Femur (tissue), 1 donor: ENCODE results near the gene TRMO.

Source experiments
- DNase-seq: peaks from one replicate; pipeline ENCODE4 v3.0.0-alpha.2; 2017

Gene TRMO

DNA sequence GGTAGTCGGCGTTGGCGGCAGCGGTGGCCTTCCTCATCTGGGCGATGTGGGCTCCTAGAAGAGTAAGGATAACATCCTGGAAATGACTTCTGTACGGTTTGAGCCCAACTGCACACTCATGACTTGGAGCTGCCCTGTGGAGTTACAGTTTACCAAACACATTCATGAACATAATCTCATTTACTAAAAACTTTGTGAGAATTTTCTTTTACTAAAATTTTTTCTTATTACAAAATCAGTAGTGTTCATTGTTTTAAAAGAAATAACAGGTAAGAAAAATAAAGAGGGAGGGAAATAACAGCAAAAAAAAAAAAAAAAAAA is 63.9 kb downstream of the TRMO start:
- no peak for DNase-seq

DNA sequence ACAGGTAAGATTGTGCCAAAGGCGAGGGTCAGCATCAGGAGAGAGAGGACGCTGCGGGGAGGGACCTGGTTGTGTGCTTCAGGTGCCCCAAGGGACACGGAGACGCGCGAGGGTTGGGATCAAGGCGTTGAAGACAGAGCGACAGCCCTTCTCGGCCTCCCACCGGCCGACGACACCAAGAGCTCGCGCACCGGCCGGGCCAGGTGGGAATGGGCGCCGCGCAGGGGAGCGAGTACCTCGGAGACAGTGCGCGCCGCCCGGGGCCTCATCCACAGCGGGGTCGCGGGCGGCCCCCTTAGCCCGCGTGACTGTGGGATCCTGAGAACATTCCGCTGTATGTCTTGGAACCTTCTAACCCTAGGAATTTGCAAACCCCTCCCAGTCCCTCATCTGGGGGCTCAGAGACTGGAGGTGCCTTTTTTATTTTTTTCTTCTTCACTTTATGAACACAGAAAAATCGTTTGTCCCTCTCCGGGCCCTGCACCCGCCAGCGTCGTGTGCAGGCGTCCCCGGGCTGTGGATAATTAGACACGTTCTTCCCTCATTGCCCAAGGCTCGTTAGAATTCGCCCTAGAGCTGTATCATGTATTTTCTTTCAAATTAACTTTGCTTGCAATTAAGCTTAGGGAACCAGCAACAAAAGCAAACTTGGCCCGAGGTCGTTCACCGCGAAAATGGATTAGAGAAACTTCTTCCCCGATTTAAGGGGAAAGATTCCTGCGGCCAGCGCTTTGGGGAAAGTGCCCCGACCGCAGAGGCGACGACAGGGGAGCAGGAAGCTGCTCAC is 64.5 kb downstream of the TRMO start:
- no peak for DNase-seq

GRCh38 chr9:97856857-97857605 is 65.3 kb downstream of the TRMO start:
- no peak for DNase-seq

- no peak for DNase-seq
Observed at GRCh38 chr9:97855899-97856298, 66.4 kb downstream of the TRMO start.

DNA sequence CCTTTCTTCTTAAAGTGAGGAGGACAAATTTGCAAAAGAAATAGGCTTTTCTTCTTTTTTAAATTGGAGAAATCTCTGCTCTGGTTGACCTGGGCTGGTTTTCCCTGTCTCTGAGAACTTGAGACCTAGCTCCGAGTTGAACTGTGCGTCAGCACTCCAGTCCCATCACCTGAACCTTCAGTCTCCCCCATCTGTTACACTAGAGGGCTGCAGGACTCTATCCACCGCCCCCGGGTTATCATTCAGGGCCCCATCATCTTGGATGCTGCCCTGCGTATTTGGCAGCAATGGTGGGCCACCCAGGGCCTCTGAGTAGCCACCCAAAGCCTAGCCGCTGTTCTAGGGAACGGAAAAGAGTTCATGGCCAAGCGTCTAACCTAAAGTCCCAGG is 66.8 kb downstream of the TRMO start:
- DNase-seq = no peak

DNA sequence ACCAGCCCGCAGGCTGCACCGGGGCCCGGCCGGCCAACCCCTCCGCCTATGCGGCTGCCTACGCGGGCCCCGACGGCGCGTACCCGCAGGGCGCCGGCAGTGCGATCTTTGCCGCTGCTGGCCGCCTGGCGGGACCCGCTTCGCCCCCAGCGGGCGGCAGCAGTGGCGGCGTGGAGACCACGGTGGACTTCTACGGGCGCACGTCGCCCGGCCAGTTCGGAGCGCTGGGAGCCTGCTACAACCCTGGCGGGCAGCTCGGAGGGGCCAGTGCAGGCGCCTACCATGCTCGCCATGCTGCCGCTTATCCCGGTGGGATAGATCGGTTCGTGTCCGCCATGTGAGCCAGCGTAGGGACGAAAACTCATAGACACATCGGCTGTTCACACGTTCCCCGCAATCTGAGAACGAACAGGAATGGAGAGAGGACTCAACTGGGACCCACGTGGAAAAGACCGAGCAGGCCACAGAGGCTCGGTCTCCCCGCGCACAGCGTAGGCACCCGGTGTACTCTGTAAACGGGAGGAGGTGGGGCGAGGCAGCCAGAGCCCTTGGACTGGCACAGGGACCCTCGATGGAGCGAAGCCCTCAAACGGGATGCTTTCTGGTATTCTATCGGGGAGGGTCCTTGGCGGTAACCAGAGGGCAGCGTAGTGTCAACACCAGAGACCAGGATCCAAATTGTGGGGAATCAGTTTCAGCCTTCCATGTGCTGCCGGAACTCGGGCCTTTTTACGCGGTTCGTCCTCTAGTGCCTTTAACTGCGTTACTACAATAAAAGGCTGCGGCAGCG is 67.4 kb downstream of the TRMO start:
- no peak for DNase-seq
